Measurements from ENCODE around the gene CCDC85B. TPM values are rescaled to one million over a fixed set of nuclear protein-coding genes. Genes with fewer than 3 reads are reported as not detected.

CCDC85B gene
- total RNA-seq, 2 experiments from 2014 or later, result 78.5 to 81.3 TPM

DNA sequence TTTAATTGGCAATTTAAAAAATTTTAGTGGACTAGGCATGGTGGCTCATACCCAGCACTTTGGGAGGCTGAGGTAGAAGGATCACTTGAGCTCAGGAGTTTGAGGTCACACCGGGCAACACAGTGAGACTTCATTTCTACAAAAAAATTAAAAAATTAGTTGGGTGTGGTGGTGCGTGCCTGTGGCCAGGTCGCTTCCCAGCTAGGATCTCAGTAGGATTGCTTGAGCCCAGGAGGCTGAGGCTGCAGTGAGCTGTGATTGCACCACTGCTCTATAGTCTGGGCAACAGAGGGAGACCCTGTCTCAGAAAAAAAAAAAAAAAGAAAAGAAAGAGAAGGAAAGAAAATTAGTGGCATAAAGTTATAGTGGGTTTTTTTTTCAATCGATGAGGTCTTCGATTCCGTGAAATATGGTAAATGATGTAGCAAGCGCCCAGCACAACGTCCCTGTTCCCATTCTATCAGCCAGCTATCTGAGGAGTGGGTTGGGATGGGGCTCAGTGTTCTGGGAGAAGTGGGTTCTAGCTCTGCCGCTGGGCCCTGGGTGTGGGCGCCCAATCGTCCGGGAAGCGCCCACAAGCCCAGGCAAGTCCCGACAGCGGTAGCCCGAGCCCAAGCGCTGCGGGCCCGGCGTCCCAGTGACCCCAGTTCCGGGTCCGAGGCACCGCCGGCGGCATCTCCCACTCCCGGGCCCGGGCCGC, 8.3 kb downstream of the CCDC85B start:
- H3K36me3 Mint-ChIP-seq, result peaks cover 28% of the 10 kb centered on the region
- peaks cover 3% of the 10 kb centered on the region for H3K27me3 Mint-ChIP-seq
- no peaks in the 10 kb centered on the region for H3K9me3 Mint-ChIP-seq
- DNase-seq, result no peak
- H3K27ac Mint-ChIP-seq, result peak overlapping the region; percentile 91
- H3K4me1 Mint-ChIP-seq, result peaks cover 32% of the 10 kb centered on the region
- peak overlapping the region; percentile 94 for H3K4me3 Mint-ChIP-seq

DNA sequence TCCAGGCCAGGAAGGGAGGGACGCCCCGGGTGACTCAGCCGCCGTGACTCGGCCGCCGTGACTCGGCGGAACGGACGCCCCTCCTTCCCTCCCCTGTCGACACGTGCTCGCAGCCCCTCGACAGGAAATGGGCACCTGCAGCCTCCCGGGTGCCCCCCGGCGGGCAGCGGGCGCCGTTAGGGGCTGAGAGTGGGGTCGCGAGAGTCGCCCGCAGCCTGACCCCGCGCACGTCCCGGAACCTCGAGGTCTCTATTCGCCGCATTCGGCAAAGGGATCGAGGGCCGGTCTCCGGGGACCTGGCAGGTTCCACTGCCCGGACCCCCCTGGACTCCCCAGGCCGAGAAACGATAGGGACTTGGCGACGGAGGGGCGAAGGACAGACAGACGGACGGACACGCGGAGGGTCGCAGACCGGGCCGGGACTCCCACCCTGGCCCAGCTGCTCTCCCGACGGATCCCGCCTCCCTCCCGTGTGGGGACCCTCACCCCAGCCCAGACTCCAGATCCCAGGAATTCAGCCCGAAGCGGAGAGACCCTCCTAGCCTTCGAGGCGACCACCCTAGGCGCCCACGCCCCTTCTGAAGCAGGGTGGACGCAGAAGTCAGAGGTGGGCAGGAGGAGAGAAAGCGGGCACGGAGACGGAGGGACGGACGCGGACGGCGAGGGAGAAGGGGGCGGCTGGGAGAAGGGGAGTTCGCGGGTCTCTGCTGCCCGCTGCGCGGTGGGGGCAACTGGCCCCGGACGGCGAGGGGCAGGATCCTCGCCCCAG, 9.1 kb downstream of the CCDC85B start:
- peak; percentile 86 for DNase-seq
- H3K27me3 Mint-ChIP-seq, result peaks cover 3% of the 10 kb centered on the region
- no peaks in the 10 kb centered on the region for H3K9me3 Mint-ChIP-seq
- H3K4me1 Mint-ChIP-seq, result peaks cover 27% of the 10 kb centered on the region
- H3K4me3 Mint-ChIP-seq, result peak overlapping the region; percentile 94
- peak overlapping the region; percentile 89 for H3K27ac Mint-ChIP-seq
- peaks cover 22% of the 10 kb centered on the region for H3K36me3 Mint-ChIP-seq

DNA sequence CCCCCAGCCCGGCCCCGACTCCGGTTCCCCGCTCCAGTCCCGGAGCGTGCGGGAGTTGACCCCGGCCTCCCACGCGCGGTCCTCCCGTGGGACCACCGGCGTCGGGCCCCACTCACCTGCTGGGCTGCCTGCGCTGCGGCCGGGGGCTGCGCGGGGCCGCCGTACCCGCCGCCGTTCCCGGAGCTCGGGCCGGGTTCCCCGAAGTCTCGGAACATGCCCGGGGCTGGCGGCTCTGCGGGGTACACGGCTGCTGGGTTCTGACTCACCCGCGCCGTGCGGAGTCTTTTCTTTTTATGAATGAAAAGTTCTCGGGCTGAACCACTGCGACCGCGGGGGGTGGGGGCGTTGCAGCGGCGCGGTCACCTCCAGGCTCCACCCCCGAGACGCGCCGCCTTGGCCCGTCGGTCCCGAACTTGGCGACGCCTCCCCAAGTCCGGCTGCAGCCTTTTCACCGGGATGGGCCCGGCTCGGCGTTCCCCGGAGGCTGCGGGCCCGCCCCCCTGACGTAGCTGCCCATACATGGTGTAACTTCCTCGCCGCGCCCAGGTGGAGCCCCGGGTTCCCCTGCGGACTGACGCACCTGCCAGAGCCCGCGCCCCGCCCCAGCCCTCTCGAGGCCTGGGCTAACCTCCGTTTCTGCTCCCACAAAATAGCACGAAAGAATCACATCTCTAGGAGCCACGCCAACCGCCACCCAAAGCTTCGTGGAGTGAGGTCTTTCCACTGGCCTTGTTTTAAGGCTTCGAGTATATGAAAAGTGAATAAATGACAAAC, 9.8 kb downstream of the CCDC85B start, which contains the start of gene FOSL1:
TSS of gene FOSL1 (minus strand) at position 264 of the 774 bp plus-strand sequence. CDS start at position 215, 49 bp downstream.
- Mint-ChIP-seq H3K9me3 (no peaks in the 10 kb centered on the region), H3K4me1 (peaks cover 24% of the 10 kb centered on the region), H3K27ac (peak within 1 kb of the TSS; percentile 89)

DNA sequence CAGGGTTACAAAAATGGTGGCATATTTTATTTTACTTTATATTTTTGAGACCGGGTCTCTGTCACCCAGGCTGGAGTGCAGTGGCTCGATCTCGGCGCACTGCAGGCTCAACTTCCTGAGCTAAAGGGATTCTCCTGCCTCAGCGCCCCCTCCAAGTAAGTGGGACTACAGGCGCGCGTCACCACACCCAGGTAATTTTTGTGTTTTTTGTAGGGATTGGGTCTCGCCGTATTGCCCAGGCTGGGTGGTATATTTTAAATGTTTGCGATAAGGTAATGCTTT, 10.4 kb downstream of the CCDC85B start:
- Mint-ChIP-seq H3K4me3 (no peak overlapping the region), H3K9me3 (no peaks in the 10 kb centered on the region), H3K27ac (no peak overlapping the region), H3K36me3 (peaks cover 13% of the 10 kb centered on the region), H3K4me1 (peaks cover 19% of the 10 kb centered on the region), H3K27me3 (peaks cover 3% of the 10 kb centered on the region)
- no peak for DNase-seq

More for the DNA sequence above, 9.8 kb downstream of the CCDC85B start, which contains the start of gene FOSL1:
- Mint-ChIP-seq H3K27me3 (peaks cover 3% of the 10 kb centered on the region), H3K4me3 (peak within 1 kb of the TSS; percentile 94), H3K36me3 (peaks cover 19% of the 10 kb centered on the region)
- DNase-seq, result peak; percentile 97

DNA sequence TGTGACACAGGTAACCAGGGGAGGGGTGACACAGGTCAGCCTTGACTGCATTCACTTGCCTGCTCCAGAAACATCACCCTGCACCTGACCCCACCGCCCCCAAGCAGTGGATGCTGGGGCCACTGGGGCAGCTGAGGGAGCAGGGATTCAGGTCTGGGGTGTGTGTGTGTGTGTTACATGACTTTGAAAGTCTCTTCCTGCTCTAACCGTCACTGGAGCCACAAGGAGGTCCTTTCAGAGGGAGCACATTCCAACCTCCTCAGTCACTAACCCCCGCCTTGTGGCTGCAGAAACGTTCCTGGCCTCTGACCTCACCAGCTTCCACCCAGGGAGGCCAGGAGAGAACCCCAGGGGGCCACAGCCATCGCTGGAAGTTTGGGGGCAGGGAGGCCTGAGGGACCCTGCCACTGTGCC, 12.6 kb downstream of the CCDC85B start:
- Mint-ChIP-seq H3K4me1 (peaks cover 2% of the 10 kb centered on the region), H3K9me3 (no peaks in the 10 kb centered on the region), H3K27me3 (peaks cover 7% of the 10 kb centered on the region), H3K27ac (no peak overlapping the region), H3K36me3 (peaks cover 5% of the 10 kb centered on the region), H3K4me3 (no peak overlapping the region)
- no peak for DNase-seq

DNA sequence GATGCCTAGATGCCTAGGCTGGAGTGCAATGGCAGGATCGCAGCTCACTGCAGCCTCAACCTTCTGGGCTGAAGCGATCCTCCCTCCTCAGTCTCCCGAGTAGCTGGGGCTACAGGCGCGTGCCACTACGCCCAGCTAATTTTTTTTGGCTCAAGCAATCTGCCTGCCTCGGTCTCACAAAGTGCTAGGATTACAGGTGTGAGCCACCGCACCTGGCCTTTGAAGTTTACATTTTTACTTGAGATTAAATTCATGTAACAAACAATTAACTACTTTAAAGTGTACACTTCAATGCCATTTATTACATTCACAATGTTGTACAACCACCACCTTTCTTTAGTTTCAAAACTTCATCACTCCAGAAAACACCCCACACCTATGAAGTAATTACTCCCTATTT, 13.2 kb downstream of the CCDC85B start:
- peaks cover 3% of the 10 kb centered on the region for H3K36me3 Mint-ChIP-seq
- no peak overlapping the region for H3K4me3 Mint-ChIP-seq
- no peaks in the 10 kb centered on the region for H3K9me3 Mint-ChIP-seq
- H3K4me1 Mint-ChIP-seq, result peaks cover 2% of the 10 kb centered on the region
- H3K27me3 Mint-ChIP-seq, result peaks cover 10% of the 10 kb centered on the region
- no peak overlapping the region for H3K27ac Mint-ChIP-seq
- no peak for DNase-seq

DNA sequence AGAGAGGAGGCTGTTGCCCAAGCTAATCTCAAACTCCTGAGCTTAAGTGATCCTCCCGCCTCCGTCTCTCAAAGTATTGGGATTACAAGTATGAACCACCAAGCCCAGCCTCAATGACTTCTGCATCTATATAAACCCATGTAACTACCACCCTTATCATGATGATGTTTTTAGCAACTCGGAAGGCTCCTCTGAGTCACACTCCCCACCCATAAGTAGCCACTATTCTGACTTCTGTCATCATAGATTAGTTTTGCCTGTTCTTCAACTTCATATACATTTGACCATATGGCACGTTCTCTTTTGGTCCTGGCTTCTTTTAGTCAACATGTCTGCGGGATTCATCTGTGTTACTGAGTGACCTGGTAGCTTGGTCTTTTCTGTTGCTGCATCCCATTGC, 16.1 kb downstream of the CCDC85B start:
- Mint-ChIP-seq H3K4me1 (peaks cover 5% of the 10 kb centered on the region), H3K9me3 (no peaks in the 10 kb centered on the region)

DNA sequence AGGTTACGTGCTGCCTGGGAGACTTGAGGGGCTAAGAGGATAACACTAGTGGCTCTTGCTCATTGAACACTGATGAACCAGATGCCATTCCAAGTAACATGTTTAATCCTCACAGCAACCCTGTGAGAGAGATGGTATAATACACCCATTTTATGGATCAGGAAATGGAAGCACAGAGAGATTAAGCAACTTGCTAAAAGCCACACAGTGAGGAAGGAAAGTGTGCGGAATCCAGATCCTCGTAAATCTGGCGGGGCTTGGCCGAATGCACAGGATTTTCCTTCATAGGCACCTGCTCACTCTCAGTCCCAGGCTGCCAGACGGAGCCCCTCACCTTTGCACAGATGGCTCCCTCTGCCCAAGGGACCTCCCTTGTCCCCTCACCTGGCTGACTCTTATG, 17.4 kb downstream of the CCDC85B start:
- no peak overlapping the region for H3K27ac Mint-ChIP-seq
- no peak overlapping the region for H3K4me3 Mint-ChIP-seq
- H3K36me3 Mint-ChIP-seq, result no peaks in the 10 kb centered on the region
- no peaks in the 10 kb centered on the region for H3K9me3 Mint-ChIP-seq
- peaks cover 7% of the 10 kb centered on the region for H3K27me3 Mint-ChIP-seq
- DNase-seq, result no peak
- peaks cover 5% of the 10 kb centered on the region for H3K4me1 Mint-ChIP-seq

More for the DNA sequence above, 16.1 kb downstream of the CCDC85B start:
- DNase-seq, result no peak
- H3K4me3 Mint-ChIP-seq, result no peak overlapping the region
- H3K27me3 Mint-ChIP-seq, result peaks cover 10% of the 10 kb centered on the region
- H3K36me3 Mint-ChIP-seq, result no peaks in the 10 kb centered on the region
- H3K27ac Mint-ChIP-seq, result no peak overlapping the region

DNA sequence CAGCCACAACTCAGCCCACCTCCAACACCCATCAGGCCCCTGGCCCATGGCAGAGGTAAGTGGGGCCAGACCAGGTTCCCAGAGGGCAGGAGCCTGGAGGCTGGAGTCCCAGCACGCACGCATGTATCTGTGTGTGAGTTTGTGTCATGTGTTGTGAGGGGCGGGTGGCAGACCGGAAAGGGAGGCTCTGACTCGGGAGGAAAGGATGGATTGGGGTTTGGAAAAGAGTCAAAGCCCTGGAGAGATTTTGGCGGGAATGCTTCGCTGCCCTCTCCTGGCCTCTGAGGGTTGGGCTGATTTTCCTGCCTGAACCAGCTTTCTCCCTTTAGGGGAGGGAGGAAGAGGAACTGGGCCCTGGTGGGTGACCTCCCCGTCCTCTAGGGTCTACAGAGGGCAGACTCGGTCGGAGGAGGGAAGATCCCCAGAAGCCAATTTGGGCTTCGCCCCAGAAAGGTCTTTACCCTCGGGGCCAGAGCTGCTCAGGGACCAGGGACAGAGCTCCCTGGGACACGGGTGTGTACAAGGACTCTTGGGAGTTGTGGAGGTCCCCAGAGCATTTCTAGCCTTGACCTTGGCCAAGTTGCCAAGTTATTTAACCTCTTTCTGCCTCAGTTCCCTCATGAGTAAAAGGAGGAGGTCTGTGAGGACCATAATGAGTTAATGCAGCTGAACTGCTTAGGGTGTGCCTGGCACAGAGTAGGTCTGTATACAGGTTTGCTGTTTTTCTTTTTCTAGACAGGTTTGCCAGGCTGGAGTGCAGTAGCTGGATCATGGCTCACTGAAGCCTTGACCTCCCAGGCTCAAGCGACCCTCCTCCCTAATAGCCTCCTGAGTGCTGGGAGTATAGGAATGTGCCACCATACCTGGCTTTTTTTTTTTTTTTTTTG, 21.5 kb downstream of the CCDC85B start:
- Mint-ChIP-seq H3K27me3 (peaks cover 3% of the 10 kb centered on the region), H3K4me3 (no peak overlapping the region), H3K4me1 (peaks cover 20% of the 10 kb centered on the region), H3K36me3 (no peaks in the 10 kb centered on the region), H3K27ac (no peak overlapping the region), H3K9me3 (no peaks in the 10 kb centered on the region)
- DNase-seq, result no peak

DNA sequence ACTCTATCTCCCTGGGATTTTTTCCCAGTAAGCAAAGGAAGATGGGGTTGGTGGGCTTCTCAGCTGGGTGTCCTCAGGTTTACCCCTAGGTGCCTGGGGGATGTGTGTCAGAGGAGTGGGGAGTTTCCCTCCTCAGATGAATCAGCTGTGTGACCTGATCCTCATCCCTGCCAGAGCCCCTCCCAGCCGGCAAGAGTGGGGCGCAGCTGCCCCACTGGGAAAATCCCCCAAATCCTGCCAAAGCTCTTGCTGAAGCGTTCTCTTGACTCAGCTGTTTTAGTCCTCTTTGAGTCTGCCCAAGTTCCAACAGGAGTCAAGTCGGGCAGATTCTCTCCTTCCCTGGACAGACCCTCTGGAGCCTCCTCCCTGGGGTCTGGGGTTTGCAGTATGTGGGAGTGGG, 22.4 kb downstream of the CCDC85B start:
- no peak for DNase-seq
- Mint-ChIP-seq H3K4me3 (no peak overlapping the region), H3K4me1 (peaks cover 25% of the 10 kb centered on the region), H3K36me3 (no peaks in the 10 kb centered on the region), H3K27me3 (peaks cover 3% of the 10 kb centered on the region), H3K9me3 (no peaks in the 10 kb centered on the region), H3K27ac (no peak overlapping the region)

DNA sequence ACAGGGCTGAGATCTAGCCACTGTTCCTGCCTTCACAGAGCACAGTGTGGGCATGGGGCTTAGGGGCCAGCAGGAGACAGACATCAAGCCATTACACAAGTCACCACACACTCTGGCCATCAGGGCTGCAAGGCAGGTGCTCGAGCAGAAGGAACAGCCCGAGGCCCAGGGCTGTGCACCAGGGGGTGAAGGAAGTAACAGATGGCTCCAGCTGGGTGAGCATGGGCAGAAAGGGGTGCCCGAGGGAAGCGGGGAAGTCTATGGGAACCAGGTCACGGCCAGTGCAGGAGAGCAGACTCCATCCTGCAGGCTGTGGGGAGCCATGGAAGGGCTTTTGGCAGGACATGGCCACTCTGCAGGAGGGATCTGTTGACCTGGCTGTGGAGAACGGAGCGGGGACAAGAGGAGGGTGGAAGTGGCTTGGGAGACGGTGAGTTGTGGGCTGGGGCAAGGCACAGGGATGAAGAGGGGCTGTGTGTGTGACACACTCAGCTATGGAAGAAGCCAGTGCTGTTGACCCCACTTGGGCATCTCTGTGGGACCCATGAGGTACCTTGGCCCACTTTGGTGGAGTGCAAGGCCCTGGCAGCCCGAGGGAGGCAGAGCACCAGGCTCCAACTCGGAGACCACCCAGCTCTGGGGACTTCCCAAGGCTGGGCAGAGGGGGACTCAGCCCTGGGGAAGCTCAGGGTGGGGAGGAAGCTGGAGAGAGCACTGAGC, 24.8 kb downstream of the CCDC85B start:
- Mint-ChIP-seq H3K27ac (no peak overlapping the region), H3K27me3 (no peaks in the 10 kb centered on the region), H3K4me3 (no peak overlapping the region)

DNA sequence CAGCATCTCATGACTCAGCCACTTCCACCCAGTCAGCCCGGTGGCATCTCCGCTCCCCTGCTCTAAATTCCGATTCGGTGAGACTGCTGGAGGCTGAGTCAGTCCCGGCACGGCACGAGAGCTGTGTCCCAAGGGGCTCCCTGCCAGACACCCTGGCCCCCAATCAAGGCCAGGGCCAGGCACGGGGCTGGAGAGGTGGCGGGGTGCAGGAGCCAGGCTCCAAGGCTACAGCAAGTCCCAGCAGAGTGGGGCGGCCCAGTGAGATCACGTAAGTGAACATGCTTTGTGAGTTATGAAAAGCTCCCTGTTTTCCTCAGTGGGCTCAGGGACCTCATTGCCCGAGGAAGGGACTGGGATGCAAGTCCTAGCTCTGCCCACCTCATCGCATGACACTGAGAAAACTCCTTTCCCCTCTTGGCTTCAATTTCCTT, 25.4 kb downstream of the CCDC85B start:
- no peaks in the 10 kb centered on the region for H3K27me3 Mint-ChIP-seq
- DNase-seq, result no peak
- no peaks in the 10 kb centered on the region for H3K9me3 Mint-ChIP-seq
- H3K27ac Mint-ChIP-seq, result no peak overlapping the region
- H3K4me3 Mint-ChIP-seq, result no peak overlapping the region
- peaks cover 24% of the 10 kb centered on the region for H3K4me1 Mint-ChIP-seq
- H3K36me3 Mint-ChIP-seq, result no peaks in the 10 kb centered on the region

More for the DNA sequence above, 24.8 kb downstream of the CCDC85B start:
- Mint-ChIP-seq H3K4me1 (peaks cover 20% of the 10 kb centered on the region), H3K9me3 (no peaks in the 10 kb centered on the region), H3K36me3 (no peaks in the 10 kb centered on the region)
- no peak for DNase-seq

DNA sequence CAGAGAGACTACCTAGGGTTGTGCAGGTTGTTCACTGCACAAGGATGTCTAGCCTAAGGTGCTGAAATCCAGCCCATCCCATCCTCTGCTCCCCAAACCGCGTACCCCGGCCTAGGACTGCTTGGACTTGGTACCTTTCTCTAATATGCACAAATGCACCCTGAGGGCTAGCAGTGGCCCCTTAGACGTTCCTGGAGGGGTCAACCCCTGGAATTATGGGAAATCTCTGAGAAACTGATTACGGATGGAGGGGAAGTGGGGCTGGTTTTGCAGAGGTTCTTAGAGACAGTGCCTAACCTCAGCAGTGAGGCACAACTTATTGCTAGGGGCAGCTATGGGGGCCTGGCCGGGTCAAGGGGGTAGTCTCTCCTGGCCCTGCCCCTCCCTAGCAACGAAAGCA, 25.9 kb downstream of the CCDC85B start:
- Mint-ChIP-seq H3K4me1 (peaks cover 24% of the 10 kb centered on the region), H3K9me3 (no peaks in the 10 kb centered on the region), H3K27me3 (no peaks in the 10 kb centered on the region), H3K36me3 (no peaks in the 10 kb centered on the region), H3K27ac (peak overlapping the region; percentile 44), H3K4me3 (peak overlapping the region; percentile 85)
- no peak for DNase-seq

DNA sequence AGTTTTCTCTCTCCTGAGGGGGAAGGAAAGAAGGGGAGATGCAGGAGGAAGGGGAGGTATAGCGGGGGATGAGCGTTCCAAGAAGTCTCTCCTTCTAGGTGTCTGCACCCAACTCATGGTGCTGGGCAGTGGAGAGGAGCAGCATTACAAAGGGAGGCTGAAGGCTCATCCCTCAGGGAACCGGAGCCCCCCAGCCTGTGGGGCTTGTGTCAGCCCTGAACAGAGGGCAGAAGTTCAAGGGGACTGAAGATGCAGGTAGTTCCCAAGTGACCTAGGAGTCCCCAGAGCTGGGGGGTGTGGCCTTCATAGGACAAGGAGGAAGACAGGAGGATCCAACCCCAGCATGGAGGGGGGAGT, 26.6 kb downstream of the CCDC85B start:
- no peaks in the 10 kb centered on the region for H3K36me3 Mint-ChIP-seq
- no peaks in the 10 kb centered on the region for H3K9me3 Mint-ChIP-seq
- H3K27me3 Mint-ChIP-seq, result no peaks in the 10 kb centered on the region
- no peak for DNase-seq
- H3K4me3 Mint-ChIP-seq, result peak overlapping the region; percentile 85
- H3K27ac Mint-ChIP-seq, result peak overlapping the region; percentile 16
- peaks cover 25% of the 10 kb centered on the region for H3K4me1 Mint-ChIP-seq
